Myometrial cell (primary cell): Measurements from ENCODE around the gene ALDOB. TPM values are rescaled to one million over a fixed set of nuclear protein-coding genes. Genes with fewer than 3 reads are reported as not detected.

Experiments
- total RNA-seq: library from RNA; depleted of rRNA; stranded (reverse); fragments of >200 nt; gene quantifications from 2 replicates; pipeline ENCODE4 v1.2.3, GENCODE V29; 2015

ALDOB gene
- not detected in 2 replicates for total RNA-seq

GRCh38 chr9:101435601-101436079 lies at the start of gene ALDOB:
TSS of gene ALDOB (minus strand) at chr9:101435774. CDS start at chr9:101430887, 4,887 bp downstream.

DNA sequence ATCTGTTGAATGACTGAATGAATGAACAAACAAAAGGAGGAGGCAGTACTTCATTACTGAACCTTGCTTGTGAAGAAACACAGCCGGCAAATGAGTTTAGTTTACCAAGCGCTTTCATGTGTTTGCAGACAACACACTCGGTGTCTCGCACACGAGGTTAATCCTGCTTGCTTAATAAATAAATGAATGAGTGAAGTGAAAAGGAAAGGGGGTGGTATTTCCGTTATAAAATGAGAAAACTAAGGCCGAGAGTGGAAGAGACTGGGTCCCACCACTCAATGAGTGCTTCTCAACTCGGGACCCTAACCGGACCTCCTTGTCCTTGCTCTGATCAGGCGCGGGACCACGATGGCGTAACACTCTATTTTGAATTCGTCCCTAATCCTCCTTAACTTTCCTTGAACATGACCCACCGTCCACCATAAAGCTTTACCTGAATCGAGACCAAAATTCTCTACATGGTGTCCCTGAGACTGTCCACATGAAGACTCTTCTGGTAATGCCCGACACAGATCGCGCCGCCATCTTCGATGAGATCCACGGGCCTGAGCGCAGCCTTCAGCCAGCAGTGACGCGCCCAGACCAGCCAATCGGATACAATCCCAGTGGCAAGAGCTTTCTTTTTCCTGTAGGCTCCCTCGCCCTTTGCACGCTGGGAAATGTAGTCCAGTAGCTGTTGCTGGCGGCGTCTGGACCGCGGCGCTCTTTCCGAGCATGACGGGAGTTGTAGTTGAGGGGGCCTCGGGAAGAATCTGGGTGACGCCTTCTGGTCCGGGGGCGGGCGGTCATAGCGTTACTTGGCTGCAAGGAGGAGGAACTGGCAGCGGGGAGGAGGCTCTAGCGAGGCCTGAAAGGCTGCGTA lies 37.3 kb downstream of the ALDOB start, which contains the start of the genes MRPL50 and ZNF189:
TSS of gene MRPL50 (minus strand) at position 551 of the 862 bp plus-strand sequence. CDS start at position 525, 26 bp downstream.
TSS of gene ZNF189 (plus strand) at position 784 of the 862 bp plus-strand sequence. CDS start 306 bp downstream, outside the sequence.

GRCh38 chr9:101384873-101385536 lies 50.6 kb downstream of the ALDOB start, which contains the start of gene BAAT:
TSS of gene BAAT (minus strand) at chr9:101385006. CDS start at chr9:101371404, 13,602 bp downstream.

Other genes with a start within 250 kb of the ALDOB start
- not detected in 2 replicates for gene BAAT, start 50.8 kb downstream of the ALDOB start, total RNA-seq
- 9.4 and 10.7 TPM in 2 replicates for gene MRPL50, start 37.2 kb downstream of the ALDOB start, total RNA-seq
- gene ZNF189, start 36.9 kb downstream of the ALDOB start, total RNA-seq = 8.9 and 10.5 TPM in 2 replicates
- gene RNF20, start 98.1 kb upstream of the ALDOB start, total RNA-seq = 14.1 and 18.3 TPM in 2 replicates
- gene PPP3R2, start 159.2 kb upstream of the ALDOB start, total RNA-seq = not detected in 2 replicates